Esophagus (tissue), 2 donors: Measurements from ENCODE around the gene CAMK1D. TPM values are rescaled to one million over a fixed set of nuclear protein-coding genes. Genes with fewer than 3 reads are reported as not detected.
A peak's percentile ranks its signal among the peaks of the same experiment; 100 is the strongest.
"Not testable (repeated sequence)": the region's sequence is repeated elsewhere in the genome, so short reads cannot be mapped to it uniquely, and the experiment has no call there.

ENCODE experiments used
- H3K27ac ChIP-seq, 2 donors: one replicate each; pipeline ENCODE4 v1.5.1; 2013; ENCODE audit warnings: low read depth in 2 of 2, mild to moderate bottlenecking in 2 of 2, inconsistent platforms in 1 of 2, low read length in 1 of 2, moderate library complexity in 1 of 2
- H3K27me3 ChIP-seq, 2 donors: one replicate each; pipeline ENCODE4 v1.6.1; 2013; ENCODE audit warnings: low read length in 2 of 2, control low read depth in 1 of 2, mild to moderate bottlenecking in 1 of 2; ENCODE audit not compliant: insufficient read depth in 2 of 2, control insufficient read depth in 1 of 2
- H3K36me3 ChIP-seq, 2 donors: one replicate each; pipeline ENCODE4 v1.6.1; 2013; ENCODE audit warnings: low read length in 1 of 2; ENCODE audit not compliant: control insufficient read depth in 2 of 2, insufficient read depth in 2 of 2
- H3K4me1 ChIP-seq, 2 donors: one replicate each; pipeline ENCODE4 v1.6.1; 2013; ENCODE audit warnings: low read length in 1 of 2; ENCODE audit not compliant: control insufficient read depth in 2 of 2, insufficient read depth in 2 of 2
- H3K4me3 ChIP-seq, 2 donors: one replicate each; pipeline ENCODE4 v1.5.1; 2013; ENCODE audit warnings: low read length in 2 of 2, mild to moderate bottlenecking in 2 of 2, low read depth in 1 of 2, moderate library complexity in 1 of 2
- H3K9me3 ChIP-seq, 2 donors: one replicate each; pipeline ENCODE4 v1.6.1; 2013; ENCODE audit warnings: mild to moderate bottlenecking in 2 of 2, low read depth in 1 of 2, low read length in 1 of 2, moderate library complexity in 1 of 2; ENCODE audit not compliant: control insufficient read depth in 2 of 2, insufficient read depth in 1 of 2
- WGBS, 2 donors: extraction: QIAGEN DNeasy Blood & Tissue Kit; methylation state at CpG; one replicate each; pipeline ENCODE4 v1.1.7; 2013; 5-methylcytosine and 5-hydroxymethylcytosine counted together
- polyA plus RNA-seq, 2 donors: library from polyadenylated mRNA; stranded (reverse); fragments of 200-250 nt; gene quantifications; one replicate each; pipeline ENCODE4 v1.2.3, GENCODE V29; 2013
- donor health status: healthy with polysubstance abuse.
- donor health status: Bipolar disorder and iron deficiency.

The CAMK1D gene
- polyA plus RNA-seq: 1 to 10 TPM; 5.4 to 5.6 TPM

GRCh38 chr10:12348870-12349628 lies at the start of gene CAMK1D:
CAMK1D (plus strand) TSS chr10:12349547.
- Histone ChIP-seq H3K4me3 (peak within 1 kb of the TSS; percentile 83 to 84), H3K36me3 (no peaks in the 10 kb centered on the region), H3K4me1 (peaks cover 0 to 3% of the 10 kb centered on the region in 2 donors), H3K27me3 (no peaks in the 10 kb centered on the region), H3K9me3 (no peaks in the 10 kb centered on the region), H3K27ac (peak within 1 kb of the TSS; percentile 89 to 93)
- WGBS, 2 donors: 0 to 1% methylated on average over 39 to 95 of the region's 95 CpGs

DNA sequence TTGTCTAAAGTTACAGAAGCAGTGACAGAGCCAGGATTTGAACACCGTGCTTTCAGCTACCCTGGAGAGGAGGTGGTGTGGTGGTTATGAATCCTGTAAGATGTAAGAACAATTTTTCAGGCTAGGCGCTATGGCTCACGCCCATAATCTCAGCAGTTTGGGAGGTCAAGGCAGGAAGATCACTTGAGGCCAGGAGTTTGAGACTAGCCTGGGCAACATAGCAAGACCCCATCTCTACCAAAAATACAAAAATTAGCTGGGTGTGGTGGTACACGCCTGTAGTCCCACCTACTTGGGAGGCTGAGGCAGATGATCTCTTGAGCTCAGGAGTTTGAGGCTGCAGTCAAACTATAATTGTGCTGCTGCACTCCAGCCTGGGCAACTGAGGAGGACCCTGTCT lies 48.3 kb upstream of the CAMK1D start:
- H3K27ac ChIP-seq, H3K4me3 ChIP-seq, H3K27me3 ChIP-seq, H3K4me1 ChIP-seq, H3K36me3 ChIP-seq, H3K9me3 ChIP-seq: not testable (repeated sequence)
- 98 to 99% methylated on average over 4 of the region's 4 CpGs for WGBS, 2 donors

GRCh38 chr10:12308057-12308456 lies 41.3 kb upstream of the CAMK1D start:
- H3K4me3 ChIP-seq: no peak overlapping the region
- H3K9me3 ChIP-seq: no peaks in the 10 kb centered on the region
- H3K36me3 ChIP-seq: no peaks in the 10 kb centered on the region
- H3K27ac ChIP-seq: no peak overlapping the region
- 88 to 96% methylated on average over 6 of the region's 6 CpGs for WGBS, 2 donors
- H3K27me3 ChIP-seq: no peaks in the 10 kb centered on the region
- H3K4me1 ChIP-seq: no peaks in the 10 kb centered on the region

DNA sequence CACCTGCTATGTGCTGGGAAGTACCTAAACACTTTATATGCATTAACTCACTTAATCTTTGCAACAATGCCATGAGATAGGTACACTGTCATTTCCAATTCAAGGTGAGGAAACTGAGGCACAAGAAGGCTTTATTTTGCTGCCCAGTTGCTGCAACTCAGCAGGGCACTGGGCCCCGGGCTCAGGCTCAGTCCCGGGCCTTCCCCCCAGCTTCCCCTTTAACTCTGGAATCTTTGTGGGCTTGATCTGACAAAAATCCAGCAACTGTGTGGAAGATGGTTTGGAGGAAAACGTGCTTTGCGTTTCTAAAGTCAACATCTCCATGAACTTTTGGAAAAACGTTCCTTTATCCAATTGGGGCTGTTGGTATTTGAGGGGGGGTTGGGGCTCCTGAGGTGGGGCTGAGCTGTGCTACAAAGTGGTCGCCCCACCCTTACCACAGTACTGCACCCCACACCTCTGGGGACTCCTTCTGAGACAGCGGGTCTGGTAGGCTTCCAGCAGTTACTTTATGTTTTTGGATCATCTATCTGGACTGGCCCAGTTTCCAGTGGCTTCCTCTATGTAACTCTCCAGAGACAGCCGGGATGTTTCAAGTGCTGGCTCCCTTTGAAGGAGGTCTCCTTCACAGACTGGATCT lies 40.5 kb upstream of the CAMK1D start:
- H3K4me3 ChIP-seq: no peak overlapping the region
- H3K36me3 ChIP-seq: no peaks in the 10 kb centered on the region
- WGBS, 2 donors: 62 to 75% methylated on average over 8 of the region's 8 CpGs
- H3K4me1 ChIP-seq: no peaks in the 10 kb centered on the region
- no peak overlapping the region for H3K27ac ChIP-seq
- no peaks in the 10 kb centered on the region for H3K27me3 ChIP-seq
- H3K9me3 ChIP-seq: no peaks in the 10 kb centered on the region

DNA sequence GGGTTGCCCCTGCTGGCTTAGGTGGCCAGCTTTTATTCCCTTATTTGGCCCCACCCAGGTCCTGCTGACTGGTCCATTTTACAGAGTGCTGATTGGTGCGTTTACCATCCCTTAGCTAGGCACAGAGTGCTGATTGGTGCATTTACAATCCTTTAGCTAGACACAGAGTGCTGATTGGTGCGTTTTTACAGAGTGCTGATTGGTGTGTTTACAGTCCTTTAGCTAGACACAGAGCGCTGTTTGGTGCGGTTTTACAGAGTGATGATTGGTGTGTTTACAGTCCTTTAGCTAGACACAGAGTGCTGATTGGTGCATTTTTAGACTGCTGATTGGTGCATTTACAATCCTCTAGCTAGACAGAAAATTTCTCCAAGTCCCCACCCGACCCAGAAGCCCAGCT lies 39.6 kb upstream of the CAMK1D start:
- not testable (repeated sequence) for H3K4me3 ChIP-seq, H3K9me3 ChIP-seq, H3K27me3 ChIP-seq, H3K4me1 ChIP-seq, H3K36me3 ChIP-seq, H3K27ac ChIP-seq
- 74 to 87% methylated on average over 5 of the region's 5 CpGs for WGBS, 2 donors

DNA sequence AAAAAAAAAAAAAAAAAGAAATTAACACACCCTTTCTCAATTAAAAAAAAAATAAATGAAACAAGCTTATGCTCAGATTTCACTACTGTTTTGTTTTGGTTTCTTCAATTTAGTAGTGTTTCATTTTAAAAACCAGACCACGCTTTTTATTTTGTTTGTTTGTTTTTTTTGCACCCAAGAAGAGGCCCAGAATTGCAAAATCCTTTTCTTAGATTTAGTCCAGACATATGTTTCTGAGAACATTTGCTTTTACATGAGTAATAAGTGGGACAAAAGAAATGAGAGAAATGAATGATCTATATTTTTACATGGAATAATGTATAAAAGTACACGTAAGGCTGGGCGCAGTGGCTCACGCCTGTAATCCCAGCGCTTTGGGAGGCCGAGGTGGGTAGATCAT lies 34.5 kb upstream of the CAMK1D start:
- H3K27ac ChIP-seq: no peak overlapping the region
- H3K4me3 ChIP-seq: no peak overlapping the region
- no peaks in the 10 kb centered on the region for H3K9me3 ChIP-seq
- no peaks in the 10 kb centered on the region for H3K27me3 ChIP-seq
- WGBS, 2 donors: 89 to 90% methylated on average over 6 of the region's 6 CpGs
- no peaks in the 10 kb centered on the region for H3K36me3 ChIP-seq
- H3K4me1 ChIP-seq: no peaks in the 10 kb centered on the region

DNA sequence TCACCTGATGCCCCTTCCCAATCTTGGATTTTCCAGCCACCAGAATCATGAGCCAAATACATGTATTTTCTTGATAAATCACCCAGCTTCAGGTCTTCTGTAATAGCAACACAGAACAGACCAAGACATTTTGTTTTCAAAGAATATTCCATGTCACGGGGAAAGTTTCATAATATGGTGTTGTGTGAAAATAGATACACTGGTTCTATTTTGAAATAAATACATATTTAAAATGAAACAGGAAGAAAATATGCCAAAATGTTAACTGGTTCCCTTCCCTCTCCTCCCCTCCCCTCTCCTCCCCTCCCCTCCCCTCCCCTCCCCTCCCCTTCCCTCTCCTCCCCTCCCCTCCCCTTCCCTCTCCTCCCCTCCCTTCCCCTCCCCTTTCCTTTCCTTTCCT lies 30.3 kb upstream of the CAMK1D start:
- Histone ChIP-seq H3K36me3 (no peaks in the 10 kb centered on the region), H3K9me3 (no peaks in the 10 kb centered on the region), H3K27me3 (no peaks in the 10 kb centered on the region), H3K4me3 (no peak overlapping the region), H3K4me1 (peaks cover 3 to 4% of the 10 kb centered on the region in 2 donors), H3K27ac (no peak overlapping the region)
- 88 to 92% methylated on average over 1 of the region's 1 CpG for WGBS, 2 donors

- WGBS, 2 donors: 86 to 93% methylated on average over 4 of the region's 4 CpGs
- no peak overlapping the region for H3K27ac ChIP-seq
- H3K9me3 ChIP-seq: no peaks in the 10 kb centered on the region
- H3K27me3 ChIP-seq: no peaks in the 10 kb centered on the region
- H3K4me3 ChIP-seq: no peak overlapping the region
- H3K36me3 ChIP-seq: no peaks in the 10 kb centered on the region
- H3K4me1 ChIP-seq: peaks cover 3 to 4% of the 10 kb centered on the region in 2 donors
Measured at GRCh38 chr10:12320892-12321291, 28.5 kb upstream of the CAMK1D start.

DNA sequence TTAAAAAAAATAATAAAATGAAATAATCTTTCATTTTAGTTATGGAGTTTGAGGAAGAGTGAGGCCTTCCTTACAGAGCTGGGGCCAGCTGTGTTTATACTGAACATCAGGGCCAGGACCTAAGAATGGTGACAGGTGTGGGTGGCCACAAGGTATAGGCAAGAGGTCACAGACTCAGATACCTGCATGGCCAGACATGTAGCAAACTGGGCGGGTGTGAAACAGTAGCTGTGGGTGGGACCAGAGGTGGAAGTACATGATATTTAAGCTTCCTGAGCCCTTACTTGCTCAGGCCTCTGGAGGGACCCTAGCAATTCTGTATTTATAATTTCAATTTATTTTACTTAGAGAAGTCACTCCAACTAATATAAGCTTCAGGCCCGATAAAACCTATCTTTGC lies 27.7 kb upstream of the CAMK1D start:
- Histone ChIP-seq H3K4me3 (no peak overlapping the region), H3K27ac (peak overlapping the region; percentile 61 to 77), H3K4me1 (peaks cover 3 to 4% of the 10 kb centered on the region in 2 donors), H3K36me3 (no peaks in the 10 kb centered on the region), H3K27me3 (no peaks in the 10 kb centered on the region), H3K9me3 (no peaks in the 10 kb centered on the region)
- 63 to 83% methylated on average over 2 of the region's 2 CpGs for WGBS, 2 donors
